Measurements from ENCODE around the gene STEAP3. TPM values are rescaled to one million over a fixed set of nuclear protein-coding genes. Genes with fewer than 3 reads are reported as not detected.

STEAP3 gene
- total and polyA plus RNA-seq, 2 donors (not counting 1 experiment from before 2014, with no cell fraction given): 13.7 to 28.4 TPM

GRCh38 chr2:119204525-119204924 lies 19.1 kb upstream of the STEAP3 start:
- Histone ChIP-seq H2AFZ (ENCODE audit: low read length) (no peak overlapping the region), H3K36me3 (ENCODE audit: control insufficient read depth, insufficient read depth, low read length) (no peaks in the 10 kb centered on the region), H3K27me3 (ENCODE audit: control insufficient read depth, insufficient read depth, low read length) (peaks cover 3% of the 10 kb centered on the region), H3K9me3 (ENCODE audit: control insufficient read depth, insufficient read depth, low read depth, low read length) (no peaks in the 10 kb centered on the region), H4K20me1 (ENCODE audit: control insufficient read depth, extremely low read depth, insufficient read depth, low read length) (no peaks in the 10 kb centered on the region), H3K9ac (ENCODE audit: insufficient read depth, low read length) (no peak overlapping the region), H3K4me1 (ENCODE audit: control insufficient read depth, extremely low read depth, insufficient read depth, low read length) (no peaks in the 10 kb centered on the region), H3K27ac (ENCODE audit: insufficient read depth, low read length) (no peak overlapping the region), H3K4me2 (ENCODE audit: extremely low read depth, insufficient read depth, low read length) (no peak overlapping the region), H3K4me3 (replicated peaks in 1 of 4; ENCODE audit: control extremely low read depth in 1 of 4, insufficient read depth in 1 of 4, low read depth in 3 of 4, low read length in 4 of 4) (no peak overlapping the region), H3K79me2 (ENCODE audit: control insufficient read depth, insufficient read depth, low read length) (no peaks in the 10 kb centered on the region)
- no peak for TF ChIP-seq CTCF (conservative IDR thresholded peaks at IDR 0.05 in 1 of 2, IDR thresholded peaks at IDR 0.05 in 1 of 2; ENCODE audit: low read depth in 1 of 2, low read length in 2 of 2)
- TF ChIP-seq EZH2 (IDR thresholded peaks at IDR 0.05; ENCODE audit: low read length, missing control alignments): no peak
- no peak for DNase-seq (ENCODE audit: low read depth in 2 of 2)

- no peak for DNase-seq (ENCODE audit: low read depth in 2 of 2)
- Histone ChIP-seq H4K20me1 (ENCODE audit: control insufficient read depth, extremely low read depth, insufficient read depth, low read length) (no peaks in the 10 kb centered on the region), H3K27ac (ENCODE audit: insufficient read depth, low read length) (no peak overlapping the region), H3K79me2 (ENCODE audit: control insufficient read depth, insufficient read depth, low read length) (no peaks in the 10 kb centered on the region), H3K36me3 (ENCODE audit: control insufficient read depth, insufficient read depth, low read length) (no peaks in the 10 kb centered on the region), H3K4me3 (replicated peaks in 1 of 4; ENCODE audit: control extremely low read depth in 1 of 4, insufficient read depth in 1 of 4, low read depth in 3 of 4, low read length in 4 of 4) (no peak overlapping the region), H3K4me2 (ENCODE audit: extremely low read depth, insufficient read depth, low read length) (no peak overlapping the region), H2AFZ (ENCODE audit: low read length) (no peak overlapping the region), H3K9ac (ENCODE audit: insufficient read depth, low read length) (no peak overlapping the region), H3K9me3 (ENCODE audit: control insufficient read depth, insufficient read depth, low read depth, low read length) (no peaks in the 10 kb centered on the region), H3K4me1 (ENCODE audit: control insufficient read depth, extremely low read depth, insufficient read depth, low read length) (no peaks in the 10 kb centered on the region), H3K27me3 (ENCODE audit: control insufficient read depth, insufficient read depth, low read length) (peaks cover 3% of the 10 kb centered on the region)
- TF ChIP-seq EZH2 (IDR thresholded peaks at IDR 0.05; ENCODE audit: low read length, missing control alignments) (no peak), CTCF (conservative IDR thresholded peaks at IDR 0.05 in 1 of 2, IDR thresholded peaks at IDR 0.05 in 1 of 2; ENCODE audit: low read depth in 1 of 2, low read length in 2 of 2) (no peak)
Measured at GRCh38 chr2:119205001-119205706, 18.5 kb upstream of the STEAP3 start.

- TF ChIP-seq EZH2 (IDR thresholded peaks at IDR 0.05; ENCODE audit: low read length, missing control alignments) (no peak), CTCF (conservative IDR thresholded peaks at IDR 0.05 in 1 of 2, IDR thresholded peaks at IDR 0.05 in 1 of 2; ENCODE audit: low read depth in 1 of 2, low read length in 2 of 2) (no peak)
- no peaks in the 10 kb centered on the region for H3K9me3 ChIP-seq (ENCODE audit: control insufficient read depth, insufficient read depth, low read depth, low read length)
- no peak for DNase-seq (ENCODE audit: low read depth in 2 of 2)
Measured at GRCh38 chr2:119206201-119206600, 17.4 kb upstream of the STEAP3 start.

More at GRCh38 chr2:119206201-119206600, 17.4 kb upstream of the STEAP3 start:
- no peaks in the 10 kb centered on the region for H3K79me2 ChIP-seq (ENCODE audit: control insufficient read depth, insufficient read depth, low read length)
- no peaks in the 10 kb centered on the region for H3K36me3 ChIP-seq (ENCODE audit: control insufficient read depth, insufficient read depth, low read length)
- H3K9ac ChIP-seq (ENCODE audit: insufficient read depth, low read length): no peak overlapping the region
- H3K27ac ChIP-seq (ENCODE audit: insufficient read depth, low read length): no peak overlapping the region
- H3K27me3 ChIP-seq (ENCODE audit: control insufficient read depth, insufficient read depth, low read length): no peaks in the 10 kb centered on the region
- no peak overlapping the region for H3K4me2 ChIP-seq (ENCODE audit: extremely low read depth, insufficient read depth, low read length)
- H3K4me1 ChIP-seq (ENCODE audit: control insufficient read depth, extremely low read depth, insufficient read depth, low read length): no peaks in the 10 kb centered on the region
- H2AFZ ChIP-seq (ENCODE audit: low read length): no peak overlapping the region
- no peak overlapping the region for H3K4me3 ChIP-seq (replicated peaks in 1 of 4; ENCODE audit: control extremely low read depth in 1 of 4, insufficient read depth in 1 of 4, low read depth in 3 of 4, low read length in 4 of 4)
- no peaks in the 10 kb centered on the region for H4K20me1 ChIP-seq (ENCODE audit: control insufficient read depth, extremely low read depth, insufficient read depth, low read length)

All from fibroblast of lung (primary cell).